GM19328 (cell line): ENCODE results near the gene LRRC1.

Experiments
- ATAC-seq: cut with Tn5 transposase; IDR thresholded peaks from one replicate; pipeline ENCODE4 v1.9.1; 2021; ENCODE audit warnings: mild to moderate bottlenecking, moderate library complexity; ENCODE audit not compliant: unreplicated experiment

LRRC1 gene

DNA sequence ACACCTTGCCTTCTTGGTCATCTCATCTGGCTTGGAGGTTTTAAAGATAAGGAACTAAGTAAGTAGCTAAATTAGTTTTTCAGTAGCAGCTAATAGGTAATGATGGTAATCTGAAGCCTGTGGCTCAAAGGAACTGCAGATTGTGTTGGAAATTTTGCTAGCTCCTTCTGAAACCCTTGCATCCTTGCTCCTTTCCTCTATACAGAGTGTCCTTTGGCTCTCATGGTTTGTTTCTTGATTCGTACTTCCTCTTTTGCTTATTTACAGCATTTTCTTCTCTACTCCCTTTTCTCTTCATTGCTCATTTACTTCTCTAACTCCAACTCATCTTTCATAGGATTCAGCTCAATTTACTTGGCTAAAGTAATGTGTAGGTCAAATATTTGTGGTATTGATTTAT, 19.0 kb downstream of the LRRC1 start:
- ATAC-seq, result no peak

DNA sequence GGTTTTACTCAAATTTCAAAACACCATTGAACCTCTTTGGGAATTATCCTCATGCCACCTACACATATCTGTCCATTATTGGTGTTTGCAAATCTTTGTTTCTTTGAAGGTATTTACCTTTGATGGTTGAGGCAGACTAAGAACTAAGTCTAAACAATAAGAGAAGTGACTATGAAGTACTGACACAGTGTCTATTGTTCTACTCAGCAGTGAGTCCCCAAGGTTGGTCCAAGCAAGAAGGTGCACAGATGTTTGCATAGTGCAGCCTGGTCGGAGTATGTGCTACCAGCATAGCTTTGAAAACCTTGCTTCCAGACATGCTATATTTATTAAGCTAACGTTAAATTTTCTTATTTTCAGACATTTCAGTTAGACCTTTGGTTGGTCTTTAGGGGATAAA, 19.5 kb downstream of the LRRC1 start:
- no peak for ATAC-seq

DNA sequence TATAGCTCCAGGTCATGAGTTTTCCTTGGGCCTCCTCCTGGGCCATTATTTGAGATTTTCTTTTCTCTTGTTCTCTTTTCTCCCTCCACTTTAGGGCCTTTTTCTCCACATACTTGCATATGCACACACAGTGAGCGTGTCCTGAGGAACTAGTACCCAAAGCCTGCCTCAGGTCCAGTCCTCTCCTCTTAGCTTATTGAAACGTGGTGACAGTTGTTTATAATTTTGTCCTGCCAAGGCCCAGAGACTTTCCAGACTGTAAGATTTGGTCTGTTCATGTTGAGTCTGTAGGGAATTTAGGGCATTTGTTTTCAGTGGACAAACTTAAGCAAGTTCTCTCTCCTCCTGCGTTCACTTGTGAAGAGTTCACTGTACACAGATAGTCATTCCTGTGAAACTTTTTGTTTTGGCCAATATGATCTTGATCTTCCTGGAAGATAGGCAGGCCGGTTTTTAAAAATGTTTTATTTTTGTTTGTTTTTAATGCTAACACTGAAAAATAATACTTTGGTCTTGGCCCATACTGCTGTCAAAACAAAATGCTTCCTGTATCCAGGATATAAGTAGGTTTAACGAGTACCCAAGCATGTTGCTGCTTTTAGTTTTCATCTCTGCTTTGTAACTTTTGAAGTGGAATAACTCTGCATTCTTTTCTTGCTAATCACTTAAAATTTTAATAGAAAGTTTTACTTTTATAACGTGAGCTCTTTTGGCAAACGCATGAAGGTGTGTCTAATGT, 20.7 kb downstream of the LRRC1 start:
- ATAC-seq, result no peak

- no peak for ATAC-seq
These were observed 24.2 kb downstream of the LRRC1 start for GRCh38 chr6:53818858-53819609.

DNA sequence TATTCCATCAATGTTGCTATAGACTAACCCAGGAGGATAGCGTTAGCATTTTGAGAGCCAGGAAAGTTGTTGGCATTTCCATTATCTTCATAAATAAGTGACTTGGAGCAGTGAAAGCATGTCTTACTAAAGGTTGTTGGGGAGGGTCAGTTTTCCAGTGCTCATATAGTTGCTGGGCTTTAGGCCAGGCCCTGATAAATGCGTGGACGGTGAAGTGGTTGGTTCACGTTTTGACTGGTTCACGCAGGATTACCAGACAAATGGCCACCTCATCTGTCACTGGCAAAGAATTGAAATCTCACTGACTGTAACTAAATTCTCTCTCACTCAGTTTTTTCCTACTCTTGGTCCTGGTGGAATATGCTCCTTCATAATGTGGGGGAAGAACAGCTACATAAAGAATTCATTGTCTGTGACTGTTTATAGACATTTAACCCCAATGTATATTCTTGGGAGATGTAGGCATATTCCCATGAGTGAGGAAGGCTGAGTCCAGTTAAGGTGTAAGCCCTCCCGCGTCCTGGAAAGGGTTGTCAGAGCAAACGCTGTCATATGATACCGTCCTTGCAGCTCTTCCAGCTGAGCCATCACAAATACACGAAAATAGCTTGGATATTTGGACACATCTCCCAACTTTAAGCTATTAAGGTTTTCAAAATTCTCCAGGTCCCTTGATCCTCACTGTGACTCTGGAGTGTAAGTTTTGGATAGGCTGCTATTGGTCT, 27.8 kb downstream of the LRRC1 start:
- no peak for ATAC-seq

- no peak for ATAC-seq
These were observed 29.9 kb downstream of the LRRC1 start for GRCh38 chr6:53824714-53825113.

- no peak for ATAC-seq
These were observed 30.9 kb downstream of the LRRC1 start for GRCh38 chr6:53825532-53826321.

GRCh38 chr6:53827531-53827930, 32.7 kb downstream of the LRRC1 start:
- ATAC-seq, result no peak

DNA sequence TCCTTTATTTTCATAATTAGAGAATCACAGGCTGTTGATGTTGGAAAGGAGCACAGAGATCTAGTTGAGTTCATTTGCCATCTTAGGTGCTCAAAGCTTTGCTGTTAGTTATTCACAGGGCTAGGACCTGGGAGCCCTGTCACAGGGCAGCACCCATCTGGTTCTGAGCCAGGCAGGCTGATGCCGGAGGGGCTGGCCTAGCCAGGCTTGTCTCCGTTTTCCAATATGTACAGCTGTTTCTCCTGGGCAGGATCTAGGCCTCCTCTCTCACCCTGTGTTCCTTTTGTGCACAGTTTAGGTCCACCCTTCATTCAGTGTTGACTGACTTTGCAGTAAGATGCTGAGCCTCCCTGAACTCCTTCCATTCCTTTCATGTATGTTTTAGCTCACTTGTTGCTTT, 33.4 kb downstream of the LRRC1 start:
- ATAC-seq, result no peak

- no peak for ATAC-seq
These were observed 34.3 kb downstream of the LRRC1 start for GRCh38 chr6:53828966-53829697.

- ATAC-seq, result no peak
These were observed 35.0 kb downstream of the LRRC1 start for GRCh38 chr6:53829698-53830221.

DNA sequence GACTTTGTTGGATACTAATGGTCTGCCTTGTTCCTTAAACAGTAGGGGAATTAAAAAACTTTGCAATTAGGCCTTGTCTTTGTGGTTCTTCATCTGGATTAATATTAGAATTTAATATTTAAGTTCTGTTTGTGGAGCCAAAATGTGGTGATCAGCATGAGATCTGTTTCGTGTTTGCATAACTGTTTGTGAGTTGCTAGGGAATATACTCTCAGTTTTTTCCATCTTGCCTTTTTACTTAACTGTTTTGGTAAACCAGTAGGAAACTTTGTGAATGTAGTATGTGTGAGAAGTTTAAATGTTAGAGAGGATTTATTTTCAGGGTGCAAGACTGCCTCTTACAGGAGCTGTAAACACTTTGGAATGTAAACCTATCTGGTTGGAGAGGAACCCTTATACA, 35.6 kb downstream of the LRRC1 start:
- no peak for ATAC-seq

DNA sequence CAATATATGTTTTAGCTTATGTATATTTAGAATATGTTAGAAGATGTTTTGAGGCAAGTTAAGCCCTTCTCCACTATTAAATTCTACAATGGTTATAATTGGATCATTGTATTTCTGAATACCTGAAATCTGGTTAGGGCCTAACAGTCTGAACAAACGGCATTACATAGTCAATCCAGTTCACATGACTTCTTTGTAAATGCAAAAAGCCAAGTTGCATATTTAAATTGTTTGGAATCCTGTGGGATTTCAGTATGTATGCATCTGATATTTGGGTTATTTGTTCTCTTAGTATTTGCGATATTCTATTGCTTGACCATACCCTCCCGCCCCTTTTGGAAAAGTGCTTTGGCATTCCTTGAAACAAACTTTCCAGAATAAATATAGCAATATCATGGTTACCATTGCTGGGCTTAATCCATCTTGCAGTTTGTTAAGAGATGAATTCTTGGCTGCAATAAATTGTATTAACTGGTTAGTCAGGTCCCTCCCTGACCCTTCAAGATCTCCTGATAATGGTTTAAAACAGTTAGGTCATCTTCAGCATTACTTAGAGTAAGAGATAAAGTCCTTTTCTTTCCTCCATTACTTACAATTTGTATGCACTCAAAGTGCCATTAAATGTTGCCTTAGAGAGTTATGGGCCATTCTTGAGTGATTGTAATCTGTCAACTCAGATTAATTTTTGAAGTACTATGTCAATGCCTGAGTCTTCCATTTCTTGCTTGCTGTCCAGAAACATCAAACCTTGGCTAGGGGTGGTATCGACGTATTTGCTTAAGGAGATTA, 36.5 kb downstream of the LRRC1 start:
- no peak for ATAC-seq

DNA sequence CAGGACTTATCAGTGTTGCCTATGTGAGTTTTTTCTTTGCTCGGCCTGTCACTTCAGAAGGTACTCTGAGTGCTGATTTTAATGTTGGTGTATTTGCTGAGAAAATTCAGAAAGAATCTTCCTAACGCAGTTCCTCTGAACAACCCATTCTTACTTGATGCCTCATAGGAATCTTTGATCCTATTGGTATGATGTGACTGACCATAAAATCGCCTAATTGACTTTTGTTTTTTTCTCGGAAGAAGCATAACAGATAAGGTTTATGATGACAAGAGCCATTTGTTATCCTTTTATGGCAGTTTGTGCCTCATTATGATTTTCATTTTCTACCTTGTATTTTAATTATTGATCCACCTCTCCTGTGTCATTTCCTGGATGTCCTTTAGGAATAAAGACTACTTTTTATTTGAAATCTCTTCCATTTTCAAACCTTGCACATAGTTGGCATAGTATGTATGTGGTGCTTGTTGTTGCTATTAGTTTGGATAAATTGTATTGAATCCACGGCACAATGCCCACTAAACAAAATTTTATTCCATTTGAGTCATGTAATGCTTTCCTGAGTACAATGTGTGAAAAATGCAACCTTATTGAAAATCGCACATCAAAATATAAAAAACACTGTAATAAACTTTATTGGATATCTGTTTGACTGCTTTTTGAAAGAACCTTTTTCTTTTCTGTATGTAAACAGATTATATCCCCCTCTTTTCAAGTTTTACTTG, 37.3 kb downstream of the LRRC1 start:
- ATAC-seq, result no peak

- no peak for ATAC-seq
These were observed 38.4 kb downstream of the LRRC1 start for GRCh38 chr6:53833155-53833554.

GRCh38 chr6:53834132-53834531, 39.3 kb downstream of the LRRC1 start:
- ATAC-seq, result no peak

DNA sequence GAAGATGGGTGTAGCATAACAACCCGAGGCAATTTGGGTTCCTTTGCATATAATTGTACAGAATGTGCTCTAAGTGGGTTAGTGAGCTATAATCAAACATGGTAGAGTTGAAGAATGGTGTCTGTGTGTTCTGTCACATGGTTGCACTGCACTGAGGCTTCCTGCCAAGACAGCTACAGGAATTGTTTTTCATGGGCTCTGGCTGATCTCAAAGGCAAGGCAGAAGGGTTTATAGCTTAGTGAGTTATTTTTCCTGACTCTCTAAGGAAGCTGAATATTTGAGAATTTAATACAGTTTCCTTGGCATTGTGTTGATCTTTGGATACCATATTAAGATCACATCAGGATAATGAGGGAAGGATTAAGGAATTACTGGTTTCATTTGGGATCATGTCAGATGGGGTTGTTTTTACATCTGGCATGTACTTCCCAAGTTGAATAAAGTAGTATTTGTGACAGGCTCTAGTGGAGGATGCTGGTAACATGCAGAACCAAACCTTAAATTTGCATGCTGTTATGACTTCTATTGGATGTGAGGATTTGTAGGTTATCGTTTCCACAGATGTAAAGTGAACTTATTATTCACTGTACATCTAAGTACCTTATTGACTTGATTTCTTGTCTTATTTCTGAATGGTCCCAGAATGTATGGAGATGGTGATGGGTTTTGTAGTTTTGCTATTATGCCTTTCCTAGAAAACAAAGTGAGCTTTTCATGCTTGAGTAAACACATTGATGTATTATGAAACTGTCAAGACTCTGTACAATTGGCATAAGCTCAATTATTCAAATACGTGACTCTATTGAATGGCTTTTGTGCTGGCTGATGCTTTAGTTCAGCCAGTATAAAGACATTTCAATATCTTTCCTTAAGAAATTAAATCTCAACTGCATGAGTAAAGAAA, 43.3 kb downstream of the LRRC1 start:
- no peak for ATAC-seq

DNA sequence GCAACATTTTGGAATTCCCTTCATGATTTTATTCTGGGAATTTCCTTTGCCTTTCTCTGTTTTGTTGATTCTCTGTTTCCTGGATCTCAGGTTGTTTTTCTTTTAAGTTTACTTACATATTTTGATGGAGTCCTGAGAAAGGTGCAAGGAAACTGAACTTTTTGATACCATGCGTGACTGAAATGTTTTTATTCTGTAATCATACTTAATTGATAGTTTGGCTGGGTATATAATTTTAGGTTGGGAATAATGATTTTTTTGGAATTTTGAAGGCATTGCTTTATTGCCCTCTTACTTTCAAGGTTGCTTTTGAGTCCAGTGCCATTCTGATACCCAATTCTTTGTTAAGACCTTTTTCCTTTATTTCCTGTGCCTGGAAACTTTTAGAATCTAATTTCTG, 45.2 kb downstream of the LRRC1 start:
- no peak for ATAC-seq
